Measurements from ENCODE around the gene GDF11.

The GDF11 gene

GRCh38 chr12:55742719-55743405, at the start of gene GDF11:
Gene GDF11 (plus strand): TSS chr12:55743122. CDS start chr12:55743317, 195 bp downstream.
- DNase-seq = no peak

- no peak for DNase-seq
These were observed 49.4 kb upstream of the GDF11 start for GRCh38 chr12:55693323-55694187.

DNA sequence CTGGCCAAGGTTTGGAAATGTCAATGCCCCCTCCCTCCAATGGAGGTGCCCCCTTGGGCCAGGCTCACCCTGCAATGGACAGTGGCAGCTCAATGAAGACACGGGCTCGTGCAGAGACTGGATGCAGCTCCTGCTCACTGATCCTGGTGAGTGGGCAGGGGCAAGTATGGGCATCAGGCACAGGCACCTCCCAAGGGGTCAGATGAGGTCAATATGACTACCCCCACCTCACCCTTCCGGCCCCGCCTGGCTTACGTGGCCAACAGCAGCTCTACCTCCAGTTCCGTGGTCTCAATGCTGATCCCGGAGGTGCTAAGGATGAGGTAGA, 48.8 kb upstream of the GDF11 start:
- no peak for DNase-seq

DNA sequence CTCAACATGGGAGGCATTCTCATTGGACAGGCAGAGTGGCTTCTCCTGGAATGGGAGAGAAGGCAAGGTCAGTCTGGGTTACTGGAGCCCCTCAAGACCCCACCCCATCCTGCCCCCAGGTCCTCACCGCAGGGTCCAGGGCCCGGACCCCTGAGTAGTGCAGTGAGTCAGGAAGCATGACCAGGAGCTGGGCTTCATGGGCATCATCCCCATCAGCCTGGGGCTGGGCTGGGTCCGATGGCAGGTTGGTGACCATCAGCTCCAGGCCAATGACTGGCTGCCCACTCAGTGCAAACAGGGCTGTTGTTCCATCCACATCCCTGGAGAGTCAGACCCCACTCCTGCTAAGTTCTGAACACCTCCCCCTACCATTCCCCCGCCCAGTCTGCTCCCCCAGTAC, 48.3 kb upstream of the GDF11 start:
- DNase-seq = no peak

DNA sequence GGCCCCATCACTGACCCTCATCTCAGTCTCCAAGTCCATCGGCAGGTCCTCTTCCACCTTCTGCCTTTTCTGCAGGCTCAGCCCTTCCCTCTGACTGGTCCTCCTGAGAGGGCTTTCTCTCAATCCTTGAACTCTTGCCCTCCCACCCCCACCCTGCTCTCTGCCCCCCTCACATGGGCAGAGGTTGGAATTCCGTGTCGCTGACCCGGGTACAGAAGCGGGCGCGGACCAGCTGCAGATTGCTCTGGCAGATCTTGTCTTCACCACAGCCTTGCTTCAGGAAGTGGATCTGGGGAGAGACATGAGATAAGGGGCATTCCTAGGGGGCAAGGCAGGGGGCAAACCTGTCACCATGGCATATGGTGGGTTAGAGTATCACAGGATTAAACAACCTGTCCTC, 47.6 kb upstream of the GDF11 start:
- no peak for DNase-seq

- DNase-seq = no peak
These were observed 46.8 kb upstream of the GDF11 start for GRCh38 chr12:55696141-55696540.

- DNase-seq = no peak
These were observed 46.0 kb upstream of the GDF11 start for GRCh38 chr12:55696796-55697462.

GRCh38 chr12:55697686-55698085, 45.2 kb upstream of the GDF11 start:
- no peak for DNase-seq

DNA sequence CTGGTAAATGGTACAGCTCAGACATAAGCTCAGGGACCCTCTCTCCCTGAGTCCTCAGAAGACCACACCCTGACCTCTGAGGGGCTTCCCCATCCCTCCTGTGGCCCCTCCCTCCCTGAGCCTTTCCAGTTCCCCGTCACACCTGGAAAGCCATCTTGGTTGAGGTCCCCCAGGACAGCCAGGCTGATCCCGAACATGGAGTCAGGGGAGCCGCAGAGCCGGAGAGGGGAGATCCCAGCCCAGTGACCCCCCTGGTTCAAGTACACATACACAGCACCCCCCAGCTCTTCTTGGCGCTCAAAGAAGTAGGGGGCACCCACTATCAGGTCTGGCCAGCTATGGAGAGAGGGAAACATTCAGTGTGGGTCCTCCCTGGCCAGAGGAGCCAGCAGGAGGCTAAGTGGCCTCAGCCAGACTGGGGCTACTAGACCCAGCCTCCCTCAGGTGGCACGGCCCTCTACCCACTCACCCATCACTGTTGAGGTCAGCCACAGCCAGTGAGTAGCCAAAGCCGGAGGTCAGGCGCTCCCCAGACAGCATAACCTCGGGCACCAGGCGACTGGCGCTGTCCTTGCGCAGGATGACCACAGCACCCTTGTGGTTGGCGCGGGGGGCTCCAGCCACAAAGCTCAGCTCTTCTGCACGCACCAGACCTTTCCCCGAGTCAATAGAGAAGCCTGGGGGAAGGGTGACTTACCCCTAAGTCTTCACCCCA, 44.5 kb upstream of the GDF11 start:
- no peak for DNase-seq

DNA sequence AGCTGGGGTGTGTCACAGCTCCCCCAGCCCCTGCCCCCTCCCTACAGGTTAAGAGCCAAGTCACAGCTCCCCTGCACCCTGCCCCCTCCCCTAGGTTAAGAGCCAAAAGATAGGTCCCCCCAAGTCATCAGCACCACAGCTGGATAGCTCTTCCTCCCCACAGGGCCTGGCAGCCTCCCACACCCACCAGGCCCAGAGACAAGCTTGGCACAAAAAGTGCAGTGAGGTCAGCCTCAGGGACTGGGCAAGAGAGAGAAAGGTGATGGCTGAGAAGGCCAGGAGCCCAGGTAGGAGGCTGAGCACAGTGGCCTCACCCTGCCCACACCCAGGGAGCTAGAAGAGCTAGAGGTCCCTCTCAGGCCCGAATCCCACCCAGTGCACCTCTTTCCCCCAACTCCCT, 44.0 kb upstream of the GDF11 start:
- no peak for DNase-seq

DNA sequence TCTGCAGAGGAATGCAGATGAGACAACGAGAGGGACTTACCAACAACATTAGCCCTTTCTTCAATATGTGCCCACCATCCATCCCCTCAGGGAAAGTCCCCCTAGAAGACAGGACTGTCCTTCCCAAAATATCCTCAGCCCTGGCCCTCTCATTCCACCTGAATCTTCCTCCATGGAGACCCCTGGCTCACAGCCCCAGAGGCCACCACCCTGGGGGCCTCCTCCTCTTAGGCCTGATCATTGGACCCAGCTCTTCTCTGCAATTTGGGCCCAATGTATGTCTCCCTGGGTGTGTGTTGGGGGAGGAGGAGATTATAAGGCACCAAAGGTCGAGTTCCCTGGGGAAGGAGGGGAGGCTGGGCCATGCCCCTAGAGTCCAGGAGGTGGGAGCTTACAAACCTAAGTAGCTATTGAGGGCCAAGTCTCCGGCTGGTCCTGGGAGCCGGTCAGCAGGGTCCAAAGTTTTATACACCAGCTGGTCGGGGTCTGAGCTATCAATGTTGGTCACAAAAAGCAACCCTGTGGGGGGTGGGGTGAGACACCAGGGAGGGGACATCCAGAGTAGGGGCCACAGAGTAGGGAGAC, 43.4 kb upstream of the GDF11 start:
- DNase-seq = no peak

- DNase-seq = no peak
These were observed 42.5 kb upstream of the GDF11 start for GRCh38 chr12:55700255-55701018.

DNA sequence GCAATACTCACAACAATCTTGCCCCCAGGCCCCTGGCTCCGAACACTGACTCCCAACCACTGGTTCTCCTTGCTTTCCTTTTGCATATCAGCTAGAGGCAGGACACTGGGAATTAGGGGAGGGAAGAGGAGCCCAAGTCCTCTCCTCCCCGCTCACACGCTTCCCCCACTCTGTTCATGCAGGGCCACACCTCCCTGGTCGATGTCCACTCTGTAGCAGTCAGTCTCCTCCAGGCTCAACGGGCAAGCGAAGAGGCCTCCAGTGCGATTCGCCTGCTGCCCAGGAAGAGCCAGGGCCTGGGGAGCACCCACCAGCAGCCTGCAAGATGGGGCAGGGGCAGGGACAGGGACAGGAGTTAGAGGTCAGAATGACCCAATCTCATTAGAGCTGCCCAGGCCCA, 40.1 kb upstream of the GDF11 start:
- no peak for DNase-seq

GRCh38 chr12:55703288-55703687, 39.6 kb upstream of the GDF11 start:
- DNase-seq = no peak

DNA sequence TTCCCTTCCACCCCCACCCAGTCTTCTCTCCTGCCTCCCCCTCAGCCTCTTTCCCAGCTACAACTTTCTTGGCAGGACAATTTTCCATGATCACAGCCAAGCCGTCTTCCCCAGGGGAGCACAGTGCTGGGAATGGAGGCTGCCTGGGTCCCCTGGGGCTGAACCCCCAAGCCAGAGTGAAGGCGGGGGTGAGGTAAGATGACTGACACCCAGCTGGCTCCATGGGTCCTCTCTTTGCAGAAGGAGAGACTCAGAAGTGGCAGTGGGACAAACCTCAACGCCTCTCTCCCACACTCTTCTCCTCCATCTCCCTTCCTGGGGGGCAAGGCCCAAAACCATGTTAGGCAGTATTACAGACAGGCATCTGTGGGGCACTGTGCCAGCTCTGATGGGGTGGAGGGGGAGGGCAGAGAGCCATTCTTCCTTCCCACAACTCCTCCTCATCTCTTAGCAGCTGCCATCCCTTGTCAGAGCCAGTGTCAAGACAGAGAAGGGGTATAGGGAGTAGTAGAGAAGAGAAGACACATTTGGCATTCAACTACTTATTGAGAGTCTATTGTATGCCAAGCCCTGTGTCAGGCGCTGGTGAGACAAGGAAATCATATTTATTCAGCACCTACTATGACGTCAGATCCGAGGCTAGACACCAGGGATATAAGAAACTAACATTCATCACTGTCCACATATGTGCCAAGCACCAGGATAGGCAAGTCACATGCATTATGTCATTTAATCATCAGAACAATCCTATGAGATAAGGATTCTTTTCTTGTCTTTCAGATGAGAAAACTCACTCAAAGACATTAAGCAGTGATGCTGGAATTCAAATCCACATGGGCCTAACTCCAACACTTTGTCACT, 38.8 kb upstream of the GDF11 start:
- no peak for DNase-seq

DNA sequence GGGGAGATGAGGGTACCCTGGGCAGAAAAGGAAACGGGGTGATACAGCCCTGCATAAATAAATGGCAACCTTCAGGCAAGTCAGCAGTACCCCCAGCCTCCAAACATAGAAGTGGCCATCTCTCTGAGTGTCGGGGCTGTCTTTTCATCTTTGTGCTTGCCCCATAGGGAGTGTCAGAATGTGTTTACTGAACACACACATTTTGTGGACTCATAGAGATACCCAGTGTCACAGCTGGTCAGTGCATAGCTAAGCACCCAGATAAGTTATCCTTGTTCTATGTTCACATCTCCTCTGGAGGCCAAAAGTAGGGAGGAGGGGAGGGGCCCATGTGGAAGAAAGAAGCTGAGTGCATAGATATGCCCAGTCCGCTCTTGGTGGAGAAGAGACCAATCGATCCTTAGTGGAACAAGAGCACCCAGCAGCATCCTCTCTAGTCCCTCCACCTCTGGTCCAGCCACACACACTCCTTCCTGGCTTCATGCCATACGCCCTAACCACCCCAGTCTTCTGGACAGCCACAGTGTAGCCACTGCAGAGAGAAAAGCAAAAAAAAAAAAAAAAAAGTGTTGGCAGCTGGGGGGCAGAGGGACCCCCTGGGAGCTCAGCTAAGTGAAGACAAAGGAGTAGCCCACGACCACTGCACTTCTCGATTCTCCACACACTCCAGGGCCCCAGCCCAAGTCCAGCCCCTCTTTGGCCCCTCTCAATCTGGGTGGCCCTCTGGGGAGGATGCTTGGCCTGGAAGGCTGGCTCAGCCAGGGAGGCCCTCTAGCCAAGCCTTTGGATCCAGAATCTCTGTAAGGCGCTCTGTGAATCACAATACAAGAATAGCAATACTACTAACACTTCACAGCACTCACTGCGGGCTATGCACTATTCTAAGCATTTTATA, 37.9 kb upstream of the GDF11 start:
- DNase-seq = no peak

- no peak for DNase-seq
These were observed 37.0 kb upstream of the GDF11 start for GRCh38 chr12:55705782-55706402.

GRCh38 chr12:55706568-55707218, 36.2 kb upstream of the GDF11 start:
- no peak for DNase-seq

DNA sequence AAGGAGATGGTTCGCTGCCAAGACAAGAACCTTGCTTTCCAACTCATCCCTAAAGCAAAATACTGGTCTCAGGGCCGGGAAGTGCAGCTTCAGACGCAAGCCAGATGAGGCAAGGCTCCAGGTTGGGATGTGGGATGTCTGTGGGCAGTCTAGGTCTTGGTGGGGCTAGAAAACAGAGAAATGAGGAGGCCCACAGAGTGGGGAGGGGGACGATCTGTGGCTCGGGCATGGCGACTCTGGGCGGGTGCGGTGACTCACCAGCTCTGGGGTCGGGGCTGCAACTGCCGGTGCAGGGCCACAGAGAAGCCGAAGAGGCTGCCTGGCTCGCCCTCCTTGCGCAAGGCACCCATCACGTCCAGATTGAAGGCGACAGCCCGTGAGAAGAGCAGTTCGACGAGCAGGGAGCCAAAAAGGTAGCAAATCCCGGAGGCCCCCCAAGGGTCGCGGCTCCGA, 35.7 kb upstream of the GDF11 start:
- no peak for DNase-seq
